ENCODE results near the gene GMPR.
A peak's percentile ranks its signal among the peaks of the same experiment; 100 is the strongest.

- no peak for TF ChIP-seq POLR2A (IDR thresholded peaks at IDR 0.05)
- TF ChIP-seq CTCF (IDR thresholded peaks at IDR 0.05): peak; percentile 86 to 95 (median 94)
These were observed 93.8 kb downstream of the GMPR start for GRCh38 chr6:16332175-16332542.

Measured in esophagus squamous epithelium (tissue), 4 donors.